DOHH2 (cell line): ENCODE measurements around the gene PTS.

Experiments used
- EZH2phosphoT487 ChIP-seq: fragments of 200-600 bp; sonication (generic); IDR thresholded peaks from 2 replicates; pipeline ENCODE4 v1.6.1; 2017; ENCODE audit warnings: borderline replicate concordance, mild to moderate bottlenecking, antibody characterized with exemption, low read length, moderate library complexity, mixed read lengths
- TF ChIP-seq, protein P1 (sequence below): fragments of 200-600 bp; sonication (generic); IDR thresholded peaks from one replicate; pipeline ENCODE4 v1.5.1; 2014; ENCODE audit warnings: antibody characterized with exemption, mild to moderate bottlenecking, low read depth, low read length; ENCODE audit not compliant: poor library complexity, severe bottlenecking

DNA sequence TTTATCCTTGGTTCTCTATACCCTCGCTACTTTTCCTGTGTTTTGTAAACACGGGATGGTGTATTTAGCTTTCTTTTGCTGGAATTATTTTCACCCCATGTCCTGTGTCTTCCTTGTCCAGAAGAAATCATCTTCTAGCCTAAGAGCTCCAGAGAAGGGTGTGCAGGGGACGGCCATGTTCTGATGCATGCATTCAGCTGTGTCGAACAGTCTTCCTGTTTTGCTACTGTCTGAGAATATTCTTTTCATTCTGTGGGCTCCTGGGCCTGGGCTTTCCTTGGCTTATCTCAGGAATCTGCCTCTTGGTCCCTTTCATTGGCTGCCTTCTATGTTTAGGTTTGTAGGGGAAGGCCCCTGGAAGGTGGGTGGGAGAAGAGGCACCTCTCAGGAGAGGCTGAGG, 45.0 kb downstream of the PTS start:
- TF ChIP-seq, protein P1, sequence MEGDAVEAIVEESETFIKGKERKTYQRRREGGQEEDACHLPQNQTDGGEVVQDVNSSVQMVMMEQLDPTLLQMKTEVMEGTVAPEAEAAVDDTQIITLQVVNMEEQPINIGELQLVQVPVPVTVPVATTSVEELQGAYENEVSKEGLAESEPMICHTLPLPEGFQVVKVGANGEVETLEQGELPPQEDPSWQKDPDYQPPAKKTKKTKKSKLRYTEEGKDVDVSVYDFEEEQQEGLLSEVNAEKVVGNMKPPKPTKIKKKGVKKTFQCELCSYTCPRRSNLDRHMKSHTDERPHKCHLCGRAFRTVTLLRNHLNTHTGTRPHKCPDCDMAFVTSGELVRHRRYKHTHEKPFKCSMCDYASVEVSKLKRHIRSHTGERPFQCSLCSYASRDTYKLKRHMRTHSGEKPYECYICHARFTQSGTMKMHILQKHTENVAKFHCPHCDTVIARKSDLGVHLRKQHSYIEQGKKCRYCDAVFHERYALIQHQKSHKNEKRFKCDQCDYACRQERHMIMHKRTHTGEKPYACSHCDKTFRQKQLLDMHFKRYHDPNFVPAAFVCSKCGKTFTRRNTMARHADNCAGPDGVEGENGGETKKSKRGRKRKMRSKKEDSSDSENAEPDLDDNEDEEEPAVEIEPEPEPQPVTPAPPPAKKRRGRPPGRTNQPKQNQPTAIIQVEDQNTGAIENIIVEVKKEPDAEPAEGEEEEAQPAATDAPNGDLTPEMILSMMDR, result no peak
- no peak for TF ChIP-seq EZH2phosphoT487
